ENCODE results near the gene LGALS16. TPM values are rescaled to one million over a fixed set of nuclear protein-coding genes. Genes with fewer than 3 reads are reported as not detected.

The LGALS16 gene
- total RNA-seq, 2 experiments from 2014 or later = not detected

GRCh38 chr19:39696387-39696786 lies 40.7 kb downstream of the LGALS16 start:
- H3K4me1 Mint-ChIP-seq (ENCODE audit: low read depth) = no peaks in the 10 kb centered on the region
- intact Hi-C loops (cut with DNase I, micrococcal nuclease) = no loop called here

GRCh38 chr19:39698535-39698934 lies 42.8 kb downstream of the LGALS16 start:
- Histone ChIP-seq H3K27ac (ENCODE audit: low read depth in 1 of 2, low read length in 2 of 2) (no peak overlapping the region), H3K4me1 (ENCODE audit: insufficient read depth, low read length) (no peaks in the 10 kb centered on the region), H3K27me3 (ENCODE audit: control insufficient read depth in 1 of 2, insufficient read depth in 2 of 2, low read length in 2 of 2) (peaks cover 0 to 8% of the 10 kb centered on the region in 2 experiments), H3K9me3 (ENCODE audit: control insufficient read depth in 1 of 2, insufficient read depth in 1 of 2, low read length in 2 of 2) (no peaks in the 10 kb centered on the region), H3K4me3 (ENCODE audit: low read length) (no peak overlapping the region), H3K36me3 (ENCODE audit: insufficient read depth, low read length) (no peaks in the 10 kb centered on the region)
- CTCF ChIA-PET = no interaction called here
- DNase-seq (no peak), ATAC-seq (ENCODE audit: poor library complexity) (no peak)
- Mint-ChIP-seq H3K27ac (no peak overlapping the region), H3K36me3 (ENCODE audit: low read depth) (no peaks in the 10 kb centered on the region), H3K4me3 (no peak overlapping the region), H3K4me1 (ENCODE audit: low read depth) (no peaks in the 10 kb centered on the region), H3K27me3 (peaks cover 59% of the 10 kb centered on the region), H3K9me3 (no peaks in the 10 kb centered on the region)
- POLR2A ChIA-PET = no interaction called here
- intact Hi-C loops (cut with DNase I, micrococcal nuclease) = no loop called here
- no peak for TF ChIP-seq CTCF (IDR thresholded peaks at IDR 0.05)

More at GRCh38 chr19:39696387-39696786, 40.7 kb downstream of the LGALS16 start:
- CTCF ChIA-PET = no interaction called here
- TF ChIP-seq CTCF (IDR thresholded peaks at IDR 0.05) = no peak
- DNase-seq (no peak), ATAC-seq (ENCODE audit: poor library complexity) (no peak)
- H3K9me3 ChIP-seq (ENCODE audit: control insufficient read depth in 1 of 2, insufficient read depth in 1 of 2, low read length in 2 of 2) = no peaks in the 10 kb centered on the region
- no peak overlapping the region for H3K4me3 Mint-ChIP-seq
- H3K27me3 ChIP-seq (ENCODE audit: control insufficient read depth in 1 of 2, insufficient read depth in 2 of 2, low read length in 2 of 2) = peaks cover 0 to 8% of the 10 kb centered on the region in 2 experiments
- H3K9me3 Mint-ChIP-seq = no peaks in the 10 kb centered on the region
- no peaks in the 10 kb centered on the region for H3K4me1 ChIP-seq (ENCODE audit: insufficient read depth, low read length)
- POLR2A ChIA-PET = no interaction called here
- peaks cover 61% of the 10 kb centered on the region for H3K27me3 Mint-ChIP-seq
- no peak overlapping the region for H3K27ac ChIP-seq (ENCODE audit: low read depth in 1 of 2, low read length in 2 of 2)
- H3K27ac Mint-ChIP-seq = no peak overlapping the region
- H3K36me3 ChIP-seq (ENCODE audit: insufficient read depth, low read length) = no peaks in the 10 kb centered on the region
- H3K4me3 ChIP-seq (ENCODE audit: low read length) = no peak overlapping the region
- no peaks in the 10 kb centered on the region for H3K36me3 Mint-ChIP-seq (ENCODE audit: low read depth)

GRCh38 chr19:39701291-39701690 lies 45.6 kb downstream of the LGALS16 start:
- Mint-ChIP-seq H3K4me3 (no peak overlapping the region), H3K36me3 (ENCODE audit: low read depth) (no peaks in the 10 kb centered on the region), H3K27me3 (peaks cover 48% of the 10 kb centered on the region), H3K27ac (no peak overlapping the region), H3K9me3 (no peaks in the 10 kb centered on the region), H3K4me1 (ENCODE audit: low read depth) (peaks cover 22% of the 10 kb centered on the region)
- Histone ChIP-seq H3K27ac (ENCODE audit: low read depth in 1 of 2, low read length in 2 of 2) (no peak overlapping the region), H3K4me1 (ENCODE audit: insufficient read depth, low read length) (peaks cover 12% of the 10 kb centered on the region), H3K4me3 (ENCODE audit: low read length) (no peak overlapping the region), H3K9me3 (ENCODE audit: control insufficient read depth in 1 of 2, insufficient read depth in 1 of 2, low read length in 2 of 2) (no peaks in the 10 kb centered on the region), H3K36me3 (ENCODE audit: insufficient read depth, low read length) (no peaks in the 10 kb centered on the region), H3K27me3 (ENCODE audit: control insufficient read depth in 1 of 2, insufficient read depth in 2 of 2, low read length in 2 of 2) (peaks cover 0 to 3% of the 10 kb centered on the region in 2 experiments)
- ATAC-seq (ENCODE audit: poor library complexity) = no peak
- POLR2A ChIA-PET = no interaction called here
- CTCF ChIA-PET = no interaction called here
- TF ChIP-seq CTCF (IDR thresholded peaks at IDR 0.05) = no peak
- DNase-seq = no peak
- intact Hi-C loops (cut with DNase I, micrococcal nuclease) = no loop called here
